Measurements from ENCODE around the gene SLC26A11. TPM values are rescaled to one million over a fixed set of nuclear protein-coding genes. Genes with fewer than 3 reads are reported as not detected.

The SLC26A11 gene
- total and polyA plus RNA-seq, 2 of the 13 experiments (the other 11 are each of a cell fraction or from before 2014, with no cell fraction given) = 8.7 to 13.2 TPM

Other genes starting within 250 kb of the SLC26A11 start
- 24.7 and 24.9 TPM in 2 replicates for gene TBC1D16, start 184.6 kb upstream of the SLC26A11 start, total RNA-seq (2016; rRNA removed; fragmentation: Illumina TruSeq; extraction: Trizol)
- gene TBC1D16, start 184.6 kb upstream of the SLC26A11 start, polyA plus RNA-seq (2011; rRNA removed) = 14.9 and 18.6 TPM in 2 replicates
- 3.8 and 5.5 TPM in 2 replicates for gene CCDC40, start 183.8 kb upstream of the SLC26A11 start, total RNA-seq (2016; rRNA removed; fragmentation: Illumina TruSeq; extraction: Trizol)
- gene CCDC40, start 183.8 kb upstream of the SLC26A11 start, polyA plus RNA-seq (2011; rRNA removed) = 4.1 and 4.8 TPM in 2 replicates
- 13.4 and 36.4 TPM in 2 replicates for gene GAA, start 118.8 kb upstream of the SLC26A11 start, total RNA-seq (2016; rRNA removed; fragmentation: Illumina TruSeq; extraction: Trizol)
- 21.6 and 23.6 TPM in 2 replicates for gene GAA, start 118.8 kb upstream of the SLC26A11 start, polyA plus RNA-seq (2011; rRNA removed)
- 187 and 239 TPM in 2 replicates for gene EIF4A3, start 73.3 kb upstream of the SLC26A11 start, total RNA-seq (2016; rRNA removed; fragmentation: Illumina TruSeq; extraction: Trizol)
- gene EIF4A3, start 73.3 kb upstream of the SLC26A11 start, polyA plus RNA-seq (2011; rRNA removed) = 121 and 145 TPM in 2 replicates
- gene CARD14, start 50.4 kb upstream of the SLC26A11 start, total RNA-seq (2016; rRNA removed; fragmentation: Illumina TruSeq; extraction: Trizol) = 0.11 TPM in 1 of 2 replicates, not detected in the other
- 0.03 TPM in 1 of 2 replicates, not detected in the other for gene CARD14, start 50.4 kb upstream of the SLC26A11 start, polyA plus RNA-seq (2011; rRNA removed)
- 5.5 and 12.2 TPM in 2 replicates for gene SGSH, start 94 bp upstream of the SLC26A11 start, total RNA-seq (2016; rRNA removed; fragmentation: Illumina TruSeq; extraction: Trizol)
- 17.6 and 23.9 TPM in 2 replicates for gene SGSH, start 94 bp upstream of the SLC26A11 start, polyA plus RNA-seq (2011; rRNA removed)
- gene RNF213, start 40.4 kb downstream of the SLC26A11 start, total RNA-seq (2016; rRNA removed; fragmentation: Illumina TruSeq; extraction: Trizol) = 38.7 and 42.8 TPM in 2 replicates
- gene RNF213, start 40.4 kb downstream of the SLC26A11 start, polyA plus RNA-seq (2011; rRNA removed) = 38.6 and 44.0 TPM in 2 replicates
- 15.1 and 16.0 TPM in 2 replicates for gene ENDOV, start 194.7 kb downstream of the SLC26A11 start, total RNA-seq (2016; rRNA removed; fragmentation: Illumina TruSeq; extraction: Trizol)
- 17.1 and 19.8 TPM in 2 replicates for gene ENDOV, start 194.7 kb downstream of the SLC26A11 start, polyA plus RNA-seq (2011; rRNA removed)

Data from HepG2 (cell line).